ENCODE measurements around the gene NUDT13. TPM values are rescaled to one million over a fixed set of nuclear protein-coding genes. Genes with fewer than 3 reads are reported as not detected.

Gene NUDT13
- total and polyA plus RNA-seq, 9 of the 15 experiments (the other 6 are each of a cell fraction or from before 2014, with no cell fraction given), result 4.7 to 11.1 (median 5.6) TPM

DNA sequence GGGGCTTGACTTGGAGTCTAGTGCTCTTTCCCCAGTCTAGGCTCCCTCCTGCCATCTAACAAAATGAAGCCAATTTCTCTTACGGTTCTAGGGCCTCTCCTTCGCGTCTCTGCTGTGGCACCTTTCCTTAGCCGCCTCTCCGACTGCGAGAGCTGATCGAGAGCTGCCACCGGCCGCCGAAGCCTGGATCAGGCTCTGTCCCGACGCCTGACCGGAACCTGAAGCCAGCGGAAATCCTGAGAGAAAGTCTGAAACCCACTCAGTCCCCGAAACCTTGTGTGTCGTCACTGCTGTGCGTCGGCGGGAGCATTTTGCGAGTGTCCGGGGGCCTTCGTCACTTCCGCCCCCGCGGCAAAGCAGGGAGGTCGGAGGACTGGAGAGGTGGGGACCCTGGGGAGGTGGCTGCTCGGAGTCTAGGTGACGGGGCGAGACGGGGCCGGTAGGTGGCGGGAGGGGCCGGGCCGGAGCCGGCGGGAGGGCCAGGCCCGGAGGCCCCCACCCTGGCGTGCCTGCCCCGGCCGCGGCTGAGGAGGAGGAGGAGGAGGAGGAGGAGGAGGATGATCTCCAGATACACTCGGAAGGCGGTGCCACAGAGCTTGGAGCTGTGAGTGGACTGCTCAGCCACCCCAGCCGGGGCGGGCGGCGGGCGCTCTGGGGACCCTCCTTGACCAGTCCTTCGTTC is 57.7 kb downstream of the NUDT13 start, which contains the start of the genes ECD and FAM149B1 (continued):
- TF ChIP-seq E2F4 (CRISPR knock-in tag; IDR thresholded peaks at IDR 0.05; ENCODE audit: low read depth) (no peak; the same call in 1 of the 2 replicates), CHD2 (IDR thresholded peaks at IDR 0.05; ENCODE audit: low read depth, low read length) (peak; percentile 48; the same call in 1 of the 2 replicates), SAP30 (IDR thresholded peaks at IDR 0.05; ENCODE audit: borderline replicate concordance, insufficient read depth, low read depth, low read length, poor library complexity, severe bottlenecking) (peak; percentile 72), TRIM28 (IDR thresholded peaks at IDR 0.05) (no peak), HDAC1 (IDR thresholded peaks at IDR 0.05) (peak in 1 of 2 experiments; percentile 64; a peak in 2 of 4 replicates), ZBTB17 (CRISPR knock-in tag; IDR thresholded peaks at IDR 0.05) (peak; percentile 51; the same call in 1 of the 2 replicates), ZNF695 (CRISPR knock-in tag; IDR thresholded peaks at IDR 0.05) (no peak), ZNF830 (CRISPR knock-in tag; IDR thresholded peaks at IDR 0.05) (no peak), ILF3 (IDR thresholded peaks at IDR 0.05; ENCODE audit: borderline replicate concordance) (no peak; the same call in 1 of the 2 replicates), HES1 (IDR thresholded peaks at IDR 0.05; ENCODE audit: low read depth) (no peak), CREM (IDR thresholded peaks at IDR 0.05; ENCODE audit: low read depth) (peak; percentile 100), ZNF436 (CRISPR knock-in tag; IDR thresholded peaks at IDR 0.05) (no peak), NR2C2 (CRISPR knock-in tag; IDR thresholded peaks at IDR 0.05) (no peak), NR2C2 (tag; IDR thresholded peaks at IDR 0.05) (peak; percentile 82), PURB (CRISPR knock-in tag; IDR thresholded peaks at IDR 0.05; ENCODE audit: low read depth) (no peak), POLR2AphosphoS5 (IDR thresholded peaks at IDR 0.05; ENCODE audit: control insufficient read depth, insufficient read depth, low read depth, low read length) (peak; percentile 96), RNF219 (CRISPR knock-in tag; IDR thresholded peaks at IDR 0.05) (no peak), SRF (CRISPR knock-in tag; IDR thresholded peaks at IDR 0.05) (peak in 1 of 2 experiments; percentile 87; a peak in 2 of 4 replicates), WHSC1 (IDR thresholded peaks at IDR 0.05; ENCODE audit: low read length) (no peak), ZNF23 (CRISPR knock-in tag; IDR thresholded peaks at IDR 0.05) (no peak), KAT2B (IDR thresholded peaks at IDR 0.05; ENCODE audit: low read depth, low read length) (no peak), PHTF2 (CRISPR knock-in tag; IDR thresholded peaks at IDR 0.05) (no peak)
- TF ChIP-seq, protein P1, sequence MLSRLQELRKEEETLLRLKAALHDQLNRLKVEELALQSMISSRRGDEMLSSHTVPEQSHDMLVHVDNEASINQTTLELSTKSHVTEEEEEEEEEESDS (CRISPR knock-in tag; IDR thresholded peaks at IDR 0.05), result no peak

Data from K562 (cell line).